Measurements from ENCODE around the gene AP4E1.

- TF ChIP-seq CTCF (optimal IDR thresholded peaks at IDR 0.05 in 1 of 3, IDR thresholded peaks at IDR 0.05 in 1 of 3, conservative IDR thresholded peaks at IDR 0.05 in 1 of 3; ENCODE audit: extremely low read depth in 1 of 3, insufficient read depth in 2 of 3, low read length in 3 of 3) (no peak), EZH2 (IDR thresholded peaks at IDR 0.05; ENCODE audit: low read length) (no peak)
These were observed 17.7 kb upstream of the AP4E1 start for GRCh38 chr15:50890751-50891150.

Data from keratinocyte (primary cell).